Smooth muscle cell of the brain vasculature (primary cell): ENCODE data around the gene CNOT4.

Experiments used
- DNase-seq: peaks from one replicate; pipeline ENCODE4 v3.0.0-alpha.2; 2012; ENCODE audit warnings: low read depth, low spot score

The CNOT4 gene

GRCh38 chr7:135509839-135510591 lies at the start of gene CNOT4:
CNOT4 (minus strand) TSS chr7:135510102; CDS start chr7:135438331, 71,771 bp downstream.
- peak; percentile 93 for DNase-seq

- no peak for DNase-seq
Measured at GRCh38 chr7:135558881-135559280, 49.0 kb upstream of the CNOT4 start.

- DNase-seq = peak; percentile 7
Measured at GRCh38 chr7:135558337-135558767, 48.5 kb upstream of the CNOT4 start.

GRCh38 chr7:135557455-135558336 lies 47.8 kb upstream of the CNOT4 start, which contains the start of gene NUP205:
NUP205 (plus strand) TSS chr7:135557917; CDS start chr7:135557945, 28 bp downstream.
- DNase-seq = peak; percentile 62

- no peak for DNase-seq
Measured at GRCh38 chr7:135553346-135553745, 43.4 kb upstream of the CNOT4 start.

GRCh38 chr7:135552148-135552547 lies 42.2 kb upstream of the CNOT4 start:
- no peak for DNase-seq

GRCh38 chr7:135550196-135550595 lies 40.3 kb upstream of the CNOT4 start:
- DNase-seq = no peak

GRCh38 chr7:135541029-135541428 lies 31.1 kb upstream of the CNOT4 start:
- DNase-seq = no peak

GRCh38 chr7:135539629-135540028 lies 29.7 kb upstream of the CNOT4 start:
- no peak for DNase-seq

- DNase-seq = no peak
Measured at GRCh38 chr7:135538376-135538775, 28.5 kb upstream of the CNOT4 start.

- DNase-seq = no peak
Measured at GRCh38 chr7:135537905-135538304, 28.0 kb upstream of the CNOT4 start.

GRCh38 chr7:135537453-135537852 lies 27.6 kb upstream of the CNOT4 start:
- no peak for DNase-seq

- DNase-seq = no peak
Measured at GRCh38 chr7:135536150-135536549, 26.2 kb upstream of the CNOT4 start.

GRCh38 chr7:135527025-135527424 lies 17.1 kb upstream of the CNOT4 start:
- DNase-seq = no peak

GRCh38 chr7:135525426-135525825 lies 15.5 kb upstream of the CNOT4 start:
- DNase-seq = no peak

- DNase-seq = no peak
Measured at GRCh38 chr7:135523146-135523545, 13.2 kb upstream of the CNOT4 start.

- DNase-seq = no peak
Measured at GRCh38 chr7:135522509-135522908, 12.6 kb upstream of the CNOT4 start.

- DNase-seq = no peak
Measured at GRCh38 chr7:135519871-135520270, 10.0 kb upstream of the CNOT4 start.

GRCh38 chr7:135519233-135519688 lies 9.4 kb upstream of the CNOT4 start:
- DNase-seq = no peak

- DNase-seq = no peak
Measured at GRCh38 chr7:135518748-135519147, 8.8 kb upstream of the CNOT4 start.

- no peak for DNase-seq
Measured at GRCh38 chr7:135517060-135517459, 7.2 kb upstream of the CNOT4 start.

GRCh38 chr7:135514856-135515255 lies 5.0 kb upstream of the CNOT4 start:
- DNase-seq = no peak
